OCI-LY3 (cell line): ENCODE data around the gene CARD9.

Experiments used
- EZH2phosphoT487 ChIP-seq: fragments of 200-600 bp; shearing (Covaris generic); IDR thresholded peaks from 2 replicates; pipeline ENCODE4 v1.6.1; 2018; ENCODE audit warnings: antibody characterized with exemption, mixed run types, low read depth
- TF ChIP-seq, protein P1 (sequence below): fragments of 200-600, 300-600 bp; sonication (generic); IDR thresholded peaks from 2 replicates; pipeline ENCODE4 v1.5.1; 2014; ENCODE audit warnings: antibody characterized with exemption, low read length, low read depth

DNA sequence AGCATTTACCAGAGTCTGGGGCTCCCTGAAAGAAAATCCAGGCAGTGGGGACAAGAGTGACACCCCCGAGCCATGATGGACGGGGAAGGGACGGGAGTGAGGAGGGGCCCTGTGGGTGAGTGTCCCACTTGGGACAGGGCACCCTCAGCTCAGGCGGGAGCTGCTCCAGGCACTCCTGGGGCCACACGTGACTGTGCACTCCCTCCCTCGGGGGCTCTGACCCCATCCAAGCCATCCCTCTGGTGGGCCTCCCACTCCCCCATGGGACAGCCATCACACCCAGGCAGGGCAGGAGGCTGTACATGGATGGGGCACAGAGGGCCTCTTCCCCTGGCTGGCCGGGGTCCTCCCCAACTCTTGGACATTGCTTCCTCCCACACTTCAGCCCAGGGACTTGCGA, 3.0 kb upstream of the CARD9 start:
- TF ChIP-seq, protein P1, sequence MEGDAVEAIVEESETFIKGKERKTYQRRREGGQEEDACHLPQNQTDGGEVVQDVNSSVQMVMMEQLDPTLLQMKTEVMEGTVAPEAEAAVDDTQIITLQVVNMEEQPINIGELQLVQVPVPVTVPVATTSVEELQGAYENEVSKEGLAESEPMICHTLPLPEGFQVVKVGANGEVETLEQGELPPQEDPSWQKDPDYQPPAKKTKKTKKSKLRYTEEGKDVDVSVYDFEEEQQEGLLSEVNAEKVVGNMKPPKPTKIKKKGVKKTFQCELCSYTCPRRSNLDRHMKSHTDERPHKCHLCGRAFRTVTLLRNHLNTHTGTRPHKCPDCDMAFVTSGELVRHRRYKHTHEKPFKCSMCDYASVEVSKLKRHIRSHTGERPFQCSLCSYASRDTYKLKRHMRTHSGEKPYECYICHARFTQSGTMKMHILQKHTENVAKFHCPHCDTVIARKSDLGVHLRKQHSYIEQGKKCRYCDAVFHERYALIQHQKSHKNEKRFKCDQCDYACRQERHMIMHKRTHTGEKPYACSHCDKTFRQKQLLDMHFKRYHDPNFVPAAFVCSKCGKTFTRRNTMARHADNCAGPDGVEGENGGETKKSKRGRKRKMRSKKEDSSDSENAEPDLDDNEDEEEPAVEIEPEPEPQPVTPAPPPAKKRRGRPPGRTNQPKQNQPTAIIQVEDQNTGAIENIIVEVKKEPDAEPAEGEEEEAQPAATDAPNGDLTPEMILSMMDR, result no peak
- no peak for TF ChIP-seq EZH2phosphoT487
